Right ventricle myocardium superior (tissue), 1 donor: Measurements from ENCODE around the gene HCCS. TPM values are rescaled to one million over a fixed set of nuclear protein-coding genes. Genes with fewer than 3 reads are reported as not detected.

Experiments used
- ATAC-seq: fragments of 200-7000 bp; cut with Tn5 transposase; one replicate; pipeline ENCODE4 v1.9.1; 2020; ENCODE audit warnings: mild to moderate bottlenecking; ENCODE audit not compliant: poor library complexity
- DNase-seq: peaks from one replicate; pipeline ENCODE4 v3.0.0-alpha.2; 2020
- intact Hi-C: fragments of 100-400 bp; cut with DNase I; formaldehyde crosslinking; loops from one replicate; pipeline ENCODE4 v1.11.2; 2022
- total RNA-seq: library from RNA; stranded (reverse); fragmentation: NEBNext Ultra II Directional; extraction: Animal tissue kit (Norgen Biotek cat#: 25700); gene quantifications from one replicate; pipeline ENCODE4 v1.2.1, GENCODE V29; 2021
- donor health status: DM: no; HTN: yes; CAD: no; lungs with severe emphysema.

Gene HCCS
- total RNA-seq, 1 donor from 2014 or later: 54.6 TPM

DNA sequence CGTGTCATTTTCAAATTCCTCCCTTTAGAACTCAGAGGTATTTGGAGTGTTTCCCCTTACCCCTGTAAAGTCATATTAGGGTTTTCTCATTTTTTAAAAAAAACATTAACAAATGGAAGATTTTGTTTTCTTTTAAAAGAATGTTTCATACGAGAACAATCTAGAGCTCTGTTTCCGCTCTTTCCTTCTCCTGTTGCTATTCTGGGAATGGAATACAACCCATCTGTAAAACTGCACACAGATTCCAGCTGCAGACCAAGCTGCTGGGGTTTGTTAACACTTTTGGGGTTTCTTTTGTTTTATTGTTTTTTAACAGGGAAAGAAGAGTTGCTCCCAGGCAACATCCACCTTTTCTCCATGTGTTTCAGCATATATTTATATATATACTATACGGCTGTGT is 61.3 kb downstream of the HCCS start:
- ATAC-seq: no peak
- no peak for DNase-seq
- intact Hi-C loops: no loop called here

Other genes starting within 250 kb of the HCCS start
- gene AMELX, start 182.1 kb downstream of the HCCS start, total RNA-seq: not detected